CD4-positive, alpha-beta T cell treated with Interleukin-6 for 4 hours (primary cell): ENCODE measurements around the gene AGMAT.
"Not testable (repeated sequence)": the region's sequence is repeated elsewhere in the genome, so short reads cannot be mapped to it uniquely, and the experiment has no call there.

Experiments
- DNase-seq: peaks from one replicate; pipeline ENCODE4 v3.0.0-alpha.2; 2020; ENCODE audit warnings: mixed read lengths

The AGMAT gene

GRCh38 chr1:15610167-15610566, 25.3 kb upstream of the AGMAT start:
- DNase-seq: no peak

- DNase-seq: no peak
These were observed 24.8 kb upstream of the AGMAT start for GRCh38 chr1:15609631-15610030.

GRCh38 chr1:15605398-15606383, 20.8 kb upstream of the AGMAT start:
- DNase-seq: no peak

- not testable (repeated sequence) for DNase-seq
These were observed 19.5 kb upstream of the AGMAT start for GRCh38 chr1:15604400-15604799.

- not testable (repeated sequence) for DNase-seq
These were observed 19.1 kb upstream of the AGMAT start for GRCh38 chr1:15603966-15604282.

GRCh38 chr1:15603050-15603965, 18.5 kb upstream of the AGMAT start:
- peak; percentile 94 for DNase-seq

GRCh38 chr1:15598436-15598835, 13.6 kb upstream of the AGMAT start:
- DNase-seq: no peak

- DNase-seq: no peak
These were observed 11.2 kb upstream of the AGMAT start for GRCh38 chr1:15595809-15596617.

GRCh38 chr1:15592285-15592684, 7.4 kb upstream of the AGMAT start:
- no peak for DNase-seq

- DNase-seq: no peak
These were observed 1.7 kb downstream of the AGMAT start for GRCh38 chr1:15583016-15583706.

GRCh38 chr1:15579683-15580047, 5.2 kb downstream of the AGMAT start:
- no peak for DNase-seq

GRCh38 chr1:15578921-15579682, 5.7 kb downstream of the AGMAT start:
- DNase-seq: peak; percentile 70

GRCh38 chr1:15577691-15578090, 7.2 kb downstream of the AGMAT start:
- DNase-seq: peak; percentile 61

GRCh38 chr1:15575549-15576150, 9.2 kb downstream of the AGMAT start:
- DNase-seq: no peak

- no peak for DNase-seq
These were observed 10.1 kb downstream of the AGMAT start for GRCh38 chr1:15574741-15575140.

GRCh38 chr1:15573477-15573876, 11.4 kb downstream of the AGMAT start:
- DNase-seq: no peak

- DNase-seq: no peak
These were observed 13.6 kb downstream of the AGMAT start for GRCh38 chr1:15571266-15571665.

- DNase-seq: no peak
These were observed 14.0 kb downstream of the AGMAT start for GRCh38 chr1:15570861-15571260.

GRCh38 chr1:15568387-15569073, 16.3 kb downstream of the AGMAT start:
- DNase-seq: no peak

- no peak for DNase-seq
These were observed 25.6 kb downstream of the AGMAT start for GRCh38 chr1:15559189-15559810.
